OCI-LY3 (cell line): Measurements from ENCODE around the gene CRTC1.

Experiments
- H2AFZ ChIP-seq: fragments of 200-600, 300-600 bp; shearing (Covaris generic); 2 replicates; pipeline ENCODE4 v1.6.0; 2014; ENCODE audit warnings: antibody characterized with exemption, low read depth, low read length
- H3K27ac ChIP-seq: fragments of 200-600, 300-600 bp; sonication (generic); 2 replicates; pipeline ENCODE4 v1.5.1; 2014; ENCODE audit warnings: mild to moderate bottlenecking, low read length, moderate library complexity, mixed read lengths
- H3K27me3 ChIP-seq: fragments of 200-600, 300-600 bp; sonication (generic); 2 replicates; pipeline ENCODE4 v1.6.1; 2014; ENCODE audit warnings: low read depth, low read length, mixed read lengths
- H3K36me3 ChIP-seq: fragments of 200-600, 300-600 bp; sonication (generic); replicated peaks from 2 replicates; pipeline ENCODE3; 2014; ENCODE audit warnings: low read depth, low read length, mixed read lengths
- H3K4me1 ChIP-seq: fragments of 300-600, 200-600 bp; sonication (generic); 2 replicates; pipeline ENCODE4 v1.6.1; 2014; ENCODE audit warnings: low read length, mixed read lengths
- H3K4me2 ChIP-seq: fragments of 200-600, 300-600 bp; sonication (generic); 2 replicates; pipeline ENCODE4 v1.6.1; 2014; ENCODE audit warnings: low read length, mixed read lengths
- H3K4me3 ChIP-seq: fragments of 300-600, 200-600 bp; sonication (generic); 2 replicates; pipeline ENCODE4 v1.5.1; 2014; ENCODE audit warnings: antibody characterized with exemption, mild to moderate bottlenecking, low read length, moderate library complexity
- H3K79me2 ChIP-seq: fragments of 300-600, 200-600 bp; shearing (Covaris generic); 2 replicates; pipeline ENCODE4 v1.6.1; 2014; ENCODE audit warnings: mild to moderate bottlenecking, low read length, mixed read lengths
- H3K9ac ChIP-seq: fragments of 300-600, 200-600 bp; shearing (Covaris generic); 2 replicates; pipeline ENCODE4 v1.6.0; 2014; ENCODE audit warnings: mild to moderate bottlenecking, low read length, moderate library complexity
- H3K9me3 ChIP-seq: fragments of 200-600, 300-600 bp; shearing (Covaris generic); 2 replicates; pipeline ENCODE4 v1.6.1; 2014; ENCODE audit warnings: low read length, mixed read lengths; ENCODE audit not compliant: insufficient read depth
- H4K20me1 ChIP-seq: fragments of 200-600, 300-600 bp; sonication (generic); 2 replicates; pipeline ENCODE4 v1.6.1; 2016; ENCODE audit warnings: low read length, mixed read lengths; ENCODE audit not compliant: insufficient read depth
- CTCF ChIP-seq: fragments of 200-600, 300-600 bp; sonication (generic); IDR thresholded peaks from 2 replicates; pipeline ENCODE4 v1.5.1; 2014; ENCODE audit warnings: antibody characterized with exemption, low read length, low read depth
- EZH2phosphoT487 ChIP-seq: fragments of 200-600 bp; shearing (Covaris generic); IDR thresholded peaks from 2 replicates; pipeline ENCODE4 v1.6.1; 2018; ENCODE audit warnings: antibody characterized with exemption, mixed run types, low read depth

CRTC1 gene

GRCh38 chr19:18699403-18700054 is 16.0 kb downstream of the CRTC1 start:
- peak overlapping the region; percentile 99 for H3K4me2 ChIP-seq
- peaks cover 12% of the 10 kb centered on the region for H3K27me3 ChIP-seq
- H3K4me3 ChIP-seq: peak overlapping the region; percentile 81
- H3K9ac ChIP-seq: peak overlapping the region; percentile 41
- peaks cover 48% of the 10 kb centered on the region for H4K20me1 ChIP-seq
- no peaks in the 10 kb centered on the region for H3K36me3 ChIP-seq
- peaks cover 8% of the 10 kb centered on the region for H3K79me2 ChIP-seq
- H3K27ac ChIP-seq: peak overlapping the region; percentile 61
- peaks cover 31% of the 10 kb centered on the region for H3K4me1 ChIP-seq
- H3K9me3 ChIP-seq: no peaks in the 10 kb centered on the region
- TF ChIP-seq EZH2phosphoT487: no peak
- no peak for TF ChIP-seq CTCF
- no peak overlapping the region for H2AFZ ChIP-seq

GRCh38 chr19:18700501-18701249 is 17.2 kb downstream of the CRTC1 start:
- Histone ChIP-seq H3K9ac (peak overlapping the region; percentile 58), H3K4me2 (peak overlapping the region; percentile 99), H3K4me3 (peak overlapping the region; percentile 81), H3K9me3 (no peaks in the 10 kb centered on the region), H3K4me1 (peaks cover 31% of the 10 kb centered on the region), H3K27ac (peak overlapping the region; percentile 78), H2AFZ (peak overlapping the region; percentile 27; the same call in 1 of the 2 replicates), H3K36me3 (no peaks in the 10 kb centered on the region), H4K20me1 (peaks cover 46% of the 10 kb centered on the region), H3K79me2 (peaks cover 8% of the 10 kb centered on the region), H3K27me3 (peaks cover 12% of the 10 kb centered on the region)
- TF ChIP-seq EZH2phosphoT487 (no peak), CTCF (no peak)

GRCh38 chr19:18701250-18701608 is 17.7 kb downstream of the CRTC1 start:
- peaks cover 8% of the 10 kb centered on the region for H3K79me2 ChIP-seq
- no peaks in the 10 kb centered on the region for H3K36me3 ChIP-seq
- H3K4me3 ChIP-seq: peak overlapping the region; percentile 81
- peak overlapping the region; percentile 99 for H3K4me2 ChIP-seq
- peaks cover 12% of the 10 kb centered on the region for H3K27me3 ChIP-seq
- H3K27ac ChIP-seq: peak overlapping the region; percentile 78
- peaks cover 31% of the 10 kb centered on the region for H3K4me1 ChIP-seq
- no peak overlapping the region for H2AFZ ChIP-seq
- peaks cover 41% of the 10 kb centered on the region for H4K20me1 ChIP-seq
- peak overlapping the region; percentile 58 for H3K9ac ChIP-seq
- H3K9me3 ChIP-seq: no peaks in the 10 kb centered on the region
- no peak for TF ChIP-seq EZH2phosphoT487
- no peak for TF ChIP-seq CTCF

GRCh38 chr19:18704054-18704453 is 20.6 kb downstream of the CRTC1 start:
- H3K27ac ChIP-seq: no peak overlapping the region
- H3K79me2 ChIP-seq: no peaks in the 10 kb centered on the region; the same call in 1 of the 2 replicates
- H3K4me3 ChIP-seq: no peak overlapping the region
- peaks cover 7% of the 10 kb centered on the region for H3K27me3 ChIP-seq
- TF ChIP-seq EZH2phosphoT487 (no peak), CTCF (no peak)
- H3K4me2 ChIP-seq: no peak overlapping the region
- H3K9me3 ChIP-seq: no peaks in the 10 kb centered on the region
- H3K4me1 ChIP-seq: peaks cover 25% of the 10 kb centered on the region
- H2AFZ ChIP-seq: no peak overlapping the region
- no peak overlapping the region for H3K9ac ChIP-seq
- no peaks in the 10 kb centered on the region for H3K36me3 ChIP-seq
- peaks cover 32% of the 10 kb centered on the region for H4K20me1 ChIP-seq
